HUES64 (cell line): ENCODE data around the gene SMIM9. TPM values are rescaled to one million over a fixed set of nuclear protein-coding genes. Genes with fewer than 3 reads are reported as not detected.
"Not testable (repeated sequence)": the region's sequence is repeated elsewhere in the genome, so short reads cannot be mapped to it uniquely, and the experiment has no call there.

Source experiments
- H3K27ac ChIP-seq: 2 replicates; pipeline ENCODE4 v1.7.0; 2013; ENCODE audit warnings: low read depth, low read length, inconsistent platforms
- H3K27me3 ChIP-seq: 2 replicates; pipeline ENCODE4 v1.6.1; 2013; ENCODE audit warnings: mild to moderate bottlenecking, low read length; ENCODE audit not compliant: insufficient read depth
- H3K36me3 ChIP-seq: 2 replicates; pipeline ENCODE4 v1.6.1; 2013; ENCODE audit warnings: mild to moderate bottlenecking, low read length; ENCODE audit not compliant: insufficient read depth
- H3K4me1 ChIP-seq: 2 replicates; pipeline ENCODE4 v1.6.1; 2013; ENCODE audit warnings: mild to moderate bottlenecking, low read length, moderate library complexity; ENCODE audit not compliant: insufficient read depth
- H3K4me3 ChIP-seq: 2 replicates; pipeline ENCODE4 v1.5.1; 2013; ENCODE audit warnings: mild to moderate bottlenecking, low read length, moderate library complexity
- H3K9ac ChIP-seq: 2 replicates; pipeline ENCODE4 v1.6.1; 2013; ENCODE audit warnings: mild to moderate bottlenecking, low read depth, low read length
- H3K9me3 ChIP-seq: 2 replicates; pipeline ENCODE4 v1.6.1; 2013; ENCODE audit warnings: low read depth, low read length; ENCODE audit not compliant: insufficient read depth
- WGBS: fragments of 150-250, 120-280 bp; methylation state at CpG from one replicate; pipeline ENCODE4 v1.1.7; 2013; ENCODE audit warnings: missing lambda C conversion rate; 5-methylcytosine and 5-hydroxymethylcytosine counted together
- polyA plus RNA-seq, 2 experiments: library from polyadenylated mRNA; stranded (reverse); fragments of 50-300 nt; gene quantifications; one replicate each; pipeline ENCODE4 v1.2.3, GENCODE V29; 2013

The SMIM9 gene
- polyA plus RNA-seq (2013, experiment 1 of 2): not detected
- not detected for polyA plus RNA-seq (2013, experiment 2 of 2)

GRCh38 chrX:154834562-154834961 lies at the start of gene SMIM9:
TSS of gene SMIM9 (minus strand) at chrX:154834662. CDS start at chrX:154830856, 3,806 bp downstream.
- Histone ChIP-seq H3K36me3 (no peaks in the 10 kb centered on the region), H3K4me1 (no peaks in the 10 kb centered on the region), H3K4me3 (no peak within 1 kb of the TSS), H3K27ac (no peak within 1 kb of the TSS), H3K9me3 (no peaks in the 10 kb centered on the region), H3K27me3 (no peaks in the 10 kb centered on the region), H3K9ac (no peak within 1 kb of the TSS)
- no CpG with 5 or more reads among the region's 3 CpGs for WGBS

DNA sequence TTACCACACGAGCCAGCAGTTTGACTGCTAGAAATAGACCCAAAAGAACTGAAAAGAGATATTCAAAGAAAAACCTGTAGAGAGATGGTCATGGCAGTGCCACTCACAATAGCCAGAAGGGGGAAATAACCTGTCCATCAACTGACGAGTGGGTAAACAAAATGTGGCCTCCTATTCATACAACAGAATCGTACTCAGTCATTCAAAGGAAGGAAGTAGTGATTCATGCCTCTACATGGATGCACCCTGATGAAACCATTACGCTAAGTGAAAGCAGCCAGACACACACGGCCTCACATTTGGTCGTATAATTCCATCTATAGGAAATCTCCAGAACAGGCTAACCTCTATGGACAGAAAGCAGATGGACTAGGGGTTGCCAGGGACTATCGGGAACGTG lies 49.6 kb upstream of the SMIM9 start:
- not testable (repeated sequence) for H3K27me3 ChIP-seq, H3K4me1 ChIP-seq, H3K27ac ChIP-seq, H3K9ac ChIP-seq, H3K9me3 ChIP-seq, H3K4me3 ChIP-seq, H3K36me3 ChIP-seq
- whole genome bisulfite sequencing: no CpG with 5 or more reads among the region's 8 CpGs

DNA sequence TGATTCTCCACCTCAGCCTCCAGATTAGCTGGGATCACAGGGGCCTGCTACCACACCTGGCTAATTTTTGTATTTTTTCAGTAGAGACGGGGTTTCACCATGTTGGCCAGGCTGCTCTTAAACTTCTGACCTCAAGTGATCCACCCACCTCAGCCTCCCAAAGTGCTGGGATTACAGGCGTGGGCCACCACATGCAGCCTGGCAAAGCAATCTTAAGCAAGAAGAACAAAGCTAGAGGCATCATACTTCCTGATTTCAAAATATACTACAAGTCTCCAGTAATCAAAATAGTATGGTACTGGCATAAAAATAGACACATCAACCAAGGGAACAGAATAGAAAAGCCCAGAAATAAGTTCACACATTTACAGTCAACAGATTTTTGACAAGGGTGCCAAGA lies 38.9 kb upstream of the SMIM9 start:
- H3K9ac ChIP-seq: no peak overlapping the region
- 82% methylated on average over 2 of the region's 2 CpGs for whole genome bisulfite sequencing
- H3K9me3 ChIP-seq: no peaks in the 10 kb centered on the region
- H3K4me3 ChIP-seq: no peak overlapping the region
- no peaks in the 10 kb centered on the region for H3K27me3 ChIP-seq
- H3K27ac ChIP-seq: no peak overlapping the region
- no peaks in the 10 kb centered on the region for H3K36me3 ChIP-seq
- H3K4me1 ChIP-seq: no peaks in the 10 kb centered on the region

DNA sequence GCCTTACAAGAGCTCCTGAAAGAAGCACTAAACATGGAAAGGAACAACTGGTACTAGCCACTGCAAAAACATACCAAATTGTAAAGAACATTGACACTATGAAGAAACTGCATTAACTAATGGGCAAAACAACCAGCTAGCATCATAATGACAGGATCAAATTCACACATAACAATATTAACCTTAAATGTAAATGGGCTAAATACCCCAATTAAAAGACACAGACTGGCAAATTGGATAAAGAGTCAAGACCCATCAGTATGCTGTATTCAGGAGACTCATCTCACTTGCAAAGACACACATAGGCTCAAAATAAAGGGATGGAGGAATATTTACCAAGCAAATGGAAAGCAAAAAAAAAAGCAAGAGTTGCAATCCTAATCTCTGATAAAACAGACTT lies 34.1 kb upstream of the SMIM9 start:
- H3K4me1 ChIP-seq, H3K9me3 ChIP-seq, H3K27me3 ChIP-seq, H3K4me3 ChIP-seq, H3K36me3 ChIP-seq, H3K27ac ChIP-seq, H3K9ac ChIP-seq: not testable (repeated sequence)

DNA sequence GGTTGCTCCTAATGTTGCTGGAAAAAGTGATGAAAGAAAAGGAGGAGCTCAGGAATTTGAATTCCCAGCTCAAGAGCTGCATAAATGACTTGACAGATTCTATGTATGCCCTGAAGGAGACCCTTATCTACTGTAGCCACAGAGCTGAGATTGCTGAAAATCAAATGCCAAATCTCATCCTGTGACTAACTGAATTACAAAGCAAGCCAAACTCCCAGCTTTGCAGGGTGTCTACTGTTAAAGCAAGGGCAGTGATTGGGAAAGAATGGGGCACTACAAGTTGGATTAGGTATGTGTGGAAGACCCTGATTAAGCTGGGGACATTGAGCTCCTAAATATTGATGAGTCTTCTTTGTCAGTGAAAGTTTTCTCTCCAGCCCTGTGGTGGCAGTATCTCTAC lies 20.8 kb upstream of the SMIM9 start:
- no peaks in the 10 kb centered on the region for H3K27me3 ChIP-seq
- no peaks in the 10 kb centered on the region for H3K36me3 ChIP-seq
- no peak overlapping the region for H3K27ac ChIP-seq
- no peak overlapping the region for H3K4me3 ChIP-seq
- no peak overlapping the region for H3K9ac ChIP-seq
- no peaks in the 10 kb centered on the region for H3K9me3 ChIP-seq
- H3K4me1 ChIP-seq: no peaks in the 10 kb centered on the region

DNA sequence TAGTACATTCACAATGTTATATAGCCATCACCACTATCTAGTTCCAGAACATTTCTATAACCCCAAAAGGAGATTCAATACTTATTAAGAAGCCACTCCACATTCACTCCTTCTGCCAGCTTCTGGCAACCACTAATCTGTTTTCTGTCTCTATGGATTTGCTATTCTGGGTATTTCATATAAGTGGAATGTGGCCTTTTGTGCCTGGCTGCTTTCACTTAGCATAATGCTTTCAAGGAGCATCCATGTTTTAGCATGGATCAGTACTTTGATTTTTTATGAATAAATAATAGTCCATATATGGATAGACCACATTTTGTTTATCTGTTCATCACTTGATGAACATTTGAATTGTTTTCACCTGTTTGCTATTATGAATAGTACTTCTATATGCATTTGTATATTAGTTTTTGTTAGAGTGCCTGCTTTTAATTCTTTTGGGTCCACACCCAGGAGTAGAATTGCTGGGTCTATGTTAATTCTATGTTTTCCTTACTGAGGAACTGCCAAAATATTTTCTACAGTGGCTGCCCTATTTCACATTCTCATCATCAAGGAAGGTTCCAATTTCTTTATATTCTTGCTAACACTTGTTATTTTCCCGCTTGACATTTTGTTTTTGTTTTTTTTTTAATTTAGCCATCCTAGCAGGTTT lies 16.6 kb upstream of the SMIM9 start:
- no peak overlapping the region for H3K4me3 ChIP-seq
- H3K27ac ChIP-seq: no peak overlapping the region
- no peaks in the 10 kb centered on the region for H3K27me3 ChIP-seq
- no peaks in the 10 kb centered on the region for H3K36me3 ChIP-seq
- no peaks in the 10 kb centered on the region for H3K9me3 ChIP-seq
- H3K4me1 ChIP-seq: no peaks in the 10 kb centered on the region
- no CpG with 5 or more reads among the region's 1 CpG for WGBS
- H3K9ac ChIP-seq: no peak overlapping the region

DNA sequence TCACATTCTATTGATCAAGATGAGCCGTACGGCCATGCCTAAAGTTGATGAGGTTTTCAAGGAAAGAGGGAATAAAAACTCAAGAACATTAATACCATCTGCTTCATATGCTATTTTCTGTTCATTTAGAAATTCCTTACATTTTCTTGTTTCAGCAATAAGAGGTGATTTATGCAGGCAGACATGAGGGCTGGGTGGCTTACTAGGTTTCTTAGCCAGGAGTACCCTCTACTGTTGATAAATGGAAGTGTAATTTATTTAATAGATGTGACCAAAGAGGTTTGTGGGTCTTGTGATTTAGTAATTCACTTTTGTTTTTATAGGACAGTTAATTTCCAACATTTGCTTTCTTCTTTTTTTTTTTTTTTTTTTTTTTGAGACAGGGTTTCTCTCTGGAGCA lies 6.4 kb upstream of the SMIM9 start:
- Histone ChIP-seq H3K27ac (no peak overlapping the region), H3K27me3 (no peaks in the 10 kb centered on the region), H3K36me3 (no peaks in the 10 kb centered on the region), H3K9me3 (no peaks in the 10 kb centered on the region), H3K9ac (no peak overlapping the region), H3K4me1 (no peaks in the 10 kb centered on the region), H3K4me3 (no peak overlapping the region)
- WGBS: no CpG with 5 or more reads among the region's 2 CpGs

GRCh38 chrX:154836163-154836562 lies 1.7 kb upstream of the SMIM9 start:
- no CpG with 5 or more reads among the region's 1 CpG for WGBS
- no peak overlapping the region for H3K9ac ChIP-seq
- H3K4me3 ChIP-seq: no peak overlapping the region
- H3K27ac ChIP-seq: no peak overlapping the region
- H3K27me3 ChIP-seq: no peaks in the 10 kb centered on the region
- H3K36me3 ChIP-seq: no peaks in the 10 kb centered on the region
- no peaks in the 10 kb centered on the region for H3K9me3 ChIP-seq
- no peaks in the 10 kb centered on the region for H3K4me1 ChIP-seq

- no peaks in the 10 kb centered on the region for H3K27me3 ChIP-seq
- WGBS: 94% methylated on average over 2 of the region's 3 CpGs
- H3K27ac ChIP-seq: no peak overlapping the region
- H3K4me1 ChIP-seq: no peaks in the 10 kb centered on the region
- no peaks in the 10 kb centered on the region for H3K36me3 ChIP-seq
- H3K4me3 ChIP-seq: no peak overlapping the region
- H3K9me3 ChIP-seq: no peaks in the 10 kb centered on the region
- no peak overlapping the region for H3K9ac ChIP-seq
Measured at GRCh38 chrX:154833746-154834274, 652 bp downstream of the SMIM9 start.

DNA sequence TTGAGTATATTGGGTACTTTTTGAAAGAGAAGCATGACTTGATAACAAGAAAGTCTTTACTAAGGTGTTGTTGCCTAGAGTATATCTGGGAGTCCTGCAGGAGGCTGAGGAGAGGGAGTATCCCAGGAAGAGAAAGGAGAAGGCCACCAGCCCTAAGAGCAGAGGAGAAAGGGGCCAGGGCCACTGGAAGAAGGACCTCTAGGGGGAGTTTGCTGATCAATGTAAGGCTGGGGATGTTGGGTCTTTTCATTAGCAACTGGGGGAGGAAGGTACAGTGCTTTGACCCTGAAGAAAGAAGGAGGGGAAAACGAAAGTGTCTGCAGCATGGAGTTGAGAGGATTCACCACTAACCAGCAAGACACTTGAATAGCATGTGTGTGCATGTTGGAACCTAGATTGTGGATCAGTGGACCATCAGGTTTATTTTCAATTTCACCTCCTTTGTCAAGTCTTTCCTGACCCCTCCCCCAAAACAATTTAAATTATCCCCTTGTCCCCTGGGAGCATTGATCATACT lies 4.5 kb downstream of the SMIM9 start:
- WGBS: 71% methylated on average over 1 of the region's 1 CpG
- Histone ChIP-seq H3K4me3 (no peak overlapping the region), H3K4me1 (no peaks in the 10 kb centered on the region), H3K36me3 (no peaks in the 10 kb centered on the region), H3K27me3 (no peaks in the 10 kb centered on the region), H3K27ac (no peak overlapping the region), H3K9me3 (no peaks in the 10 kb centered on the region), H3K9ac (no peak overlapping the region)

DNA sequence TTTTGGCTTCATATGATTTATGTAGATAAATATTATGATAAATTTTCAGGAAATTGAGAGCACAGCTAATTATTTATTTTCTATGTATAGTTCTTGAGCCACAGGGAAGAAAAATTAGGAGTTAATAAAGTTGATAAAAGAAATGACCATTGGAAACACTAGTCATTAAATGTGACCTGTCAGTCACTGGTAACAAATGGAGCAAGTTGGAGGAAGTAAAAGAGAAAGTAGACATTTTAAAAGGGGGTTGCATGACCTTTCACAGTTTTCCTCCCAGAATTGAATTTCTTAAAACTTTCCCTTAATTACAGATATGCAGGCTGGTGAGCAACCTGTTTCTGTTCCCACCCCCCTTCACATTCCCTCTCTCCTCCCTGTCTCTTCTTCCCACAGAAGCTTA lies 5.3 kb downstream of the SMIM9 start:
- no peak overlapping the region for H3K4me3 ChIP-seq
- no peaks in the 10 kb centered on the region for H3K9me3 ChIP-seq
- H3K4me1 ChIP-seq: no peaks in the 10 kb centered on the region
- H3K9ac ChIP-seq: no peak overlapping the region
- H3K27ac ChIP-seq: no peak overlapping the region
- H3K36me3 ChIP-seq: no peaks in the 10 kb centered on the region
- H3K27me3 ChIP-seq: no peaks in the 10 kb centered on the region

GRCh38 chrX:154828016-154828408 lies 6.5 kb downstream of the SMIM9 start:
- Histone ChIP-seq H3K4me1 (no peaks in the 10 kb centered on the region), H3K27ac (no peak overlapping the region), H3K9me3 (no peaks in the 10 kb centered on the region), H3K27me3 (no peaks in the 10 kb centered on the region), H3K4me3 (no peak overlapping the region), H3K36me3 (no peaks in the 10 kb centered on the region), H3K9ac (no peak overlapping the region)
- WGBS: 92% methylated on average over 1 of the region's 2 CpGs
